Neural cell (in vitro differentiated cells): ENCODE measurements around the gene RPS6KC1.

ENCODE experiments used
- EP300 ChIP-seq: fragments of 450-650 bp; conservative IDR thresholded peaks from 2 replicates; pipeline ENCODE4 v1.6.1; 2014; ENCODE audit warnings: antibody characterized with exemption, mild to moderate bottlenecking, moderate library complexity; ENCODE audit not compliant: poor library complexity, severe bottlenecking
- EZH2 ChIP-seq: fragments of 200-600, 300-800 bp; shearing (Covaris generic), sonication (generic); IDR thresholded peaks from 2 replicates; pipeline ENCODE4 v1.6.1; 2014; ENCODE audit warnings: antibody characterized with exemption, low read length, borderline replicate concordance, mild to moderate bottlenecking; ENCODE audit not compliant: insufficient read depth, poor library complexity, severe bottlenecking
- MXI1 ChIP-seq: fragments of 450-650 bp; conservative IDR thresholded peaks from 2 replicates; pipeline ENCODE4 v1.6.1; 2014; ENCODE audit warnings: antibody characterized with exemption, mild to moderate bottlenecking; ENCODE audit not compliant: poor library complexity, severe bottlenecking
- POLR2AphosphoS5 ChIP-seq: IDR thresholded peaks from 2 replicates; pipeline ENCODE4 v1.6.1; 2012
- RAD21 ChIP-seq: fragments of 450-650 bp; conservative IDR thresholded peaks from 2 replicates; pipeline ENCODE4 v1.6.1; 2014; ENCODE audit warnings: antibody characterized with exemption, mild to moderate bottlenecking, moderate library complexity
- SMC3 ChIP-seq: fragments of 450-650 bp; conservative IDR thresholded peaks from 2 replicates; pipeline ENCODE4 v1.6.1; 2014; ENCODE audit warnings: antibody characterized with exemption, mild to moderate bottlenecking, moderate library complexity; ENCODE audit not compliant: poor library complexity
- TF ChIP-seq, protein P1 (sequence below): fragments of 450-650 bp; IDR thresholded peaks from 2 replicates; pipeline ENCODE4 v1.5.1; 2014; ENCODE audit warnings: antibody characterized with exemption, mild to moderate bottlenecking, moderate library complexity; ENCODE audit not compliant: poor library complexity, severe bottlenecking
- TF ChIP-seq, protein P2 (sequence below): IDR thresholded peaks from 2 replicates; pipeline ENCODE4 v1.6.1; 2012; ENCODE audit warnings: borderline replicate concordance

DNA sequence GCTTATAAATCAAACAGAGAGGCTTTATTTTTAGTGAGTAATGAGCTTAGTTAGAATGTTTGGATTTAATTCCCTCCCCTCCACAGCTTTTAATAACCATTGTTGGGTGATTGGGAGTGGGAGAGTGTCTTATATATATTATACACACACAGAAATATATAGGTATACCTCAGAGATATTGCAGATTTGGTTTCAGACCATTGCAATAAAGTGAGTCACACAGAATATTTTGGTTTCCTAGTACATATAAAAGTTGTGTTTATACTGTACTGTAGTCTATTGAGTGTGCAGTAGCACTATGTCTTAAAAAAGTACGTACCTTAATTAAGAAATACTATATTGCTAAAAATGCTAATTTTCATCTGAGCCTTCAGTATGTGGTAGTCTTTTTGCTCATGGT is 44.4 kb downstream of the RPS6KC1 start:
- TF ChIP-seq, protein P1, sequence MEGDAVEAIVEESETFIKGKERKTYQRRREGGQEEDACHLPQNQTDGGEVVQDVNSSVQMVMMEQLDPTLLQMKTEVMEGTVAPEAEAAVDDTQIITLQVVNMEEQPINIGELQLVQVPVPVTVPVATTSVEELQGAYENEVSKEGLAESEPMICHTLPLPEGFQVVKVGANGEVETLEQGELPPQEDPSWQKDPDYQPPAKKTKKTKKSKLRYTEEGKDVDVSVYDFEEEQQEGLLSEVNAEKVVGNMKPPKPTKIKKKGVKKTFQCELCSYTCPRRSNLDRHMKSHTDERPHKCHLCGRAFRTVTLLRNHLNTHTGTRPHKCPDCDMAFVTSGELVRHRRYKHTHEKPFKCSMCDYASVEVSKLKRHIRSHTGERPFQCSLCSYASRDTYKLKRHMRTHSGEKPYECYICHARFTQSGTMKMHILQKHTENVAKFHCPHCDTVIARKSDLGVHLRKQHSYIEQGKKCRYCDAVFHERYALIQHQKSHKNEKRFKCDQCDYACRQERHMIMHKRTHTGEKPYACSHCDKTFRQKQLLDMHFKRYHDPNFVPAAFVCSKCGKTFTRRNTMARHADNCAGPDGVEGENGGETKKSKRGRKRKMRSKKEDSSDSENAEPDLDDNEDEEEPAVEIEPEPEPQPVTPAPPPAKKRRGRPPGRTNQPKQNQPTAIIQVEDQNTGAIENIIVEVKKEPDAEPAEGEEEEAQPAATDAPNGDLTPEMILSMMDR: no peak
- TF ChIP-seq MXI1: no peak
- TF ChIP-seq EP300: no peak
- TF ChIP-seq POLR2AphosphoS5: no peak
- TF ChIP-seq EZH2: no peak
- TF ChIP-seq, protein P2, sequence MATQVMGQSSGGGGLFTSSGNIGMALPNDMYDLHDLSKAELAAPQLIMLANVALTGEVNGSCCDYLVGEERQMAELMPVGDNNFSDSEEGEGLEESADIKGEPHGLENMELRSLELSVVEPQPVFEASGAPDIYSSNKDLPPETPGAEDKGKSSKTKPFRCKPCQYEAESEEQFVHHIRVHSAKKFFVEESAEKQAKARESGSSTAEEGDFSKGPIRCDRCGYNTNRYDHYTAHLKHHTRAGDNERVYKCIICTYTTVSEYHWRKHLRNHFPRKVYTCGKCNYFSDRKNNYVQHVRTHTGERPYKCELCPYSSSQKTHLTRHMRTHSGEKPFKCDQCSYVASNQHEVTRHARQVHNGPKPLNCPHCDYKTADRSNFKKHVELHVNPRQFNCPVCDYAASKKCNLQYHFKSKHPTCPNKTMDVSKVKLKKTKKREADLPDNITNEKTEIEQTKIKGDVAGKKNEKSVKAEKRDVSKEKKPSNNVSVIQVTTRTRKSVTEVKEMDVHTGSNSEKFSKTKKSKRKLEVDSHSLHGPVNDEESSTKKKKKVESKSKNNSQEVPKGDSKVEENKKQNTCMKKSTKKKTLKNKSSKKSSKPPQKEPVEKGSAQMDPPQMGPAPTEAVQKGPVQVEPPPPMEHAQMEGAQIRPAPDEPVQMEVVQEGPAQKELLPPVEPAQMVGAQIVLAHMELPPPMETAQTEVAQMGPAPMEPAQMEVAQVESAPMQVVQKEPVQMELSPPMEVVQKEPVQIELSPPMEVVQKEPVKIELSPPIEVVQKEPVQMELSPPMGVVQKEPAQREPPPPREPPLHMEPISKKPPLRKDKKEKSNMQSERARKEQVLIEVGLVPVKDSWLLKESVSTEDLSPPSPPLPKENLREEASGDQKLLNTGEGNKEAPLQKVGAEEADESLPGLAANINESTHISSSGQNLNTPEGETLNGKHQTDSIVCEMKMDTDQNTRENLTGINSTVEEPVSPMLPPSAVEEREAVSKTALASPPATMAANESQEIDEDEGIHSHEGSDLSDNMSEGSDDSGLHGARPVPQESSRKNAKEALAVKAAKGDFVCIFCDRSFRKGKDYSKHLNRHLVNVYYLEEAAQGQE: no peak
- no peak for TF ChIP-seq SMC3
- no peak for TF ChIP-seq RAD21
